IPS-20b (cell line): Measurements from ENCODE around the gene GRIK1.

Experiments used
- H3K27ac ChIP-seq: one replicate; pipeline ENCODE4 v1.5.1; 2013; ENCODE audit warnings: low read length
- H3K27me3 ChIP-seq: 2 replicates; pipeline ENCODE4 v1.6.1; 2013; ENCODE audit warnings: mild to moderate bottlenecking, low read length, inconsistent platforms; ENCODE audit not compliant: insufficient read depth
- H3K36me3 ChIP-seq: 2 replicates; pipeline ENCODE4 v1.6.1; 2013; ENCODE audit warnings: low read depth, mild to moderate bottlenecking, inconsistent platforms, low read length, moderate library complexity; ENCODE audit not compliant: insufficient read depth
- H3K4me1 ChIP-seq: 2 replicates; pipeline ENCODE4 v1.6.1; 2013; ENCODE audit warnings: mild to moderate bottlenecking, control low read depth, inconsistent platforms, low read length, moderate library complexity; ENCODE audit not compliant: insufficient read depth
- H3K4me3 ChIP-seq: 2 replicates; pipeline ENCODE4 v1.5.1; 2013; ENCODE audit warnings: mild to moderate bottlenecking, low read length, inconsistent platforms
- H3K9ac ChIP-seq: 2 replicates; pipeline ENCODE4 v1.6.1; 2013; ENCODE audit warnings: low read depth, mild to moderate bottlenecking, inconsistent platforms, low read length, moderate library complexity
- H3K9me3 ChIP-seq: 2 replicates; pipeline ENCODE4 v1.6.1; 2013; ENCODE audit warnings: mild to moderate bottlenecking, low read depth, low read length, inconsistent platforms; ENCODE audit not compliant: insufficient read depth

The GRIK1 gene

GRCh38 chr21:29827236-29827635 lies 112.6 kb downstream of the GRIK1 start:
- H3K36me3 ChIP-seq: no peaks in the 10 kb centered on the region
- H3K9me3 ChIP-seq: peaks cover 10% of the 10 kb centered on the region
- no peaks in the 10 kb centered on the region for H3K4me1 ChIP-seq
- no peak overlapping the region for H3K9ac ChIP-seq
- no peaks in the 10 kb centered on the region for H3K27me3 ChIP-seq
- H3K27ac ChIP-seq: no peak overlapping the region
- H3K4me3 ChIP-seq: no peak overlapping the region

GRCh38 chr21:29826386-29826785 lies 113.4 kb downstream of the GRIK1 start:
- Histone ChIP-seq H3K36me3 (no peaks in the 10 kb centered on the region), H3K4me1 (no peaks in the 10 kb centered on the region), H3K27ac (no peak overlapping the region), H3K9me3 (peaks cover 3% of the 10 kb centered on the region; the same call in 1 of the 2 replicates), H3K4me3 (no peak overlapping the region), H3K9ac (no peak overlapping the region), H3K27me3 (no peaks in the 10 kb centered on the region)

- no peaks in the 10 kb centered on the region for H3K36me3 ChIP-seq
- no peaks in the 10 kb centered on the region for H3K27me3 ChIP-seq
- H3K27ac ChIP-seq: no peak overlapping the region
- H3K4me3 ChIP-seq: no peak overlapping the region
- H3K9me3 ChIP-seq: peaks cover 3% of the 10 kb centered on the region; the same call in 1 of the 2 replicates
- no peak overlapping the region for H3K9ac ChIP-seq
- H3K4me1 ChIP-seq: no peaks in the 10 kb centered on the region
Measured at GRCh38 chr21:29825936-29826335, 113.9 kb downstream of the GRIK1 start.

- no peak overlapping the region for H3K27ac ChIP-seq
- H3K36me3 ChIP-seq: no peaks in the 10 kb centered on the region
- H3K9ac ChIP-seq: no peak overlapping the region
Measured at GRCh38 chr21:29825345-29825744, 114.5 kb downstream of the GRIK1 start.

GRCh38 chr21:29822064-29822463 lies 117.7 kb downstream of the GRIK1 start:
- Histone ChIP-seq H3K4me3 (no peak overlapping the region), H3K4me1 (peaks cover 3% of the 10 kb centered on the region; the same call in 1 of the 2 replicates), H3K36me3 (no peaks in the 10 kb centered on the region), H3K27me3 (no peaks in the 10 kb centered on the region), H3K9ac (no peak overlapping the region), H3K27ac (no peak overlapping the region), H3K9me3 (no peaks in the 10 kb centered on the region)

More at GRCh38 chr21:29825345-29825744, 114.5 kb downstream of the GRIK1 start:
- peaks cover 3% of the 10 kb centered on the region; the same call in 1 of the 2 replicates for H3K9me3 ChIP-seq
- no peaks in the 10 kb centered on the region for H3K27me3 ChIP-seq
- H3K4me1 ChIP-seq: no peaks in the 10 kb centered on the region
- H3K4me3 ChIP-seq: no peak overlapping the region

- no peaks in the 10 kb centered on the region for H3K36me3 ChIP-seq
- no peak overlapping the region for H3K4me3 ChIP-seq
- H3K9ac ChIP-seq: no peak overlapping the region
- H3K4me1 ChIP-seq: peaks cover 3% of the 10 kb centered on the region; the same call in 1 of the 2 replicates
- no peaks in the 10 kb centered on the region for H3K27me3 ChIP-seq
- no peak overlapping the region for H3K27ac ChIP-seq
- no peaks in the 10 kb centered on the region for H3K9me3 ChIP-seq
Measured at GRCh38 chr21:29821230-29821629, 118.6 kb downstream of the GRIK1 start.

GRCh38 chr21:29819675-29820326 lies 120.0 kb downstream of the GRIK1 start:
- H3K4me3 ChIP-seq: no peak overlapping the region

GRCh38 chr21:29818383-29818921 lies 121.3 kb downstream of the GRIK1 start:
- H3K36me3 ChIP-seq: no peaks in the 10 kb centered on the region
- no peak overlapping the region for H3K27ac ChIP-seq
- H3K4me1 ChIP-seq: peaks cover 3% of the 10 kb centered on the region; the same call in 1 of the 2 replicates

More at GRCh38 chr21:29819675-29820326, 120.0 kb downstream of the GRIK1 start:
- H3K36me3 ChIP-seq: no peaks in the 10 kb centered on the region
- no peak overlapping the region for H3K9ac ChIP-seq
- H3K27me3 ChIP-seq: no peaks in the 10 kb centered on the region
- no peak overlapping the region for H3K27ac ChIP-seq
- H3K9me3 ChIP-seq: no peaks in the 10 kb centered on the region
- H3K4me1 ChIP-seq: peaks cover 3% of the 10 kb centered on the region; the same call in 1 of the 2 replicates

GRCh38 chr21:29817450-29817849 lies 122.3 kb downstream of the GRIK1 start:
- no peak overlapping the region for H3K4me3 ChIP-seq
- H3K36me3 ChIP-seq: no peaks in the 10 kb centered on the region
- H3K4me1 ChIP-seq: peaks cover 8% of the 10 kb centered on the region; the same call in 1 of the 2 replicates
- no peaks in the 10 kb centered on the region for H3K9me3 ChIP-seq
- no peak overlapping the region for H3K9ac ChIP-seq
- H3K27ac ChIP-seq: no peak overlapping the region
- H3K27me3 ChIP-seq: no peaks in the 10 kb centered on the region

More at GRCh38 chr21:29818383-29818921, 121.3 kb downstream of the GRIK1 start:
- Histone ChIP-seq H3K27me3 (no peaks in the 10 kb centered on the region), H3K4me3 (no peak overlapping the region), H3K9ac (no peak overlapping the region), H3K9me3 (no peaks in the 10 kb centered on the region)

- no peaks in the 10 kb centered on the region for H3K36me3 ChIP-seq
- H3K9me3 ChIP-seq: no peaks in the 10 kb centered on the region
- H3K4me3 ChIP-seq: no peak overlapping the region
- H3K27ac ChIP-seq: no peak overlapping the region
- H3K9ac ChIP-seq: no peak overlapping the region
- no peaks in the 10 kb centered on the region for H3K27me3 ChIP-seq
- H3K4me1 ChIP-seq: peaks cover 12% of the 10 kb centered on the region; the same call in 1 of the 2 replicates
Measured at GRCh38 chr21:29812947-29813346, 126.8 kb downstream of the GRIK1 start.

GRCh38 chr21:29810871-29811270 lies 128.9 kb downstream of the GRIK1 start:
- Histone ChIP-seq H3K36me3 (no peaks in the 10 kb centered on the region), H3K9me3 (no peaks in the 10 kb centered on the region), H3K9ac (no peak overlapping the region), H3K4me3 (no peak overlapping the region), H3K27me3 (no peaks in the 10 kb centered on the region), H3K27ac (no peak overlapping the region), H3K4me1 (peaks cover 12% of the 10 kb centered on the region; the same call in 1 of the 2 replicates)

- no peaks in the 10 kb centered on the region for H3K27me3 ChIP-seq
- H3K36me3 ChIP-seq: no peaks in the 10 kb centered on the region
- H3K4me3 ChIP-seq: no peak overlapping the region
- peaks cover 12% of the 10 kb centered on the region; the same call in 1 of the 2 replicates for H3K4me1 ChIP-seq
- H3K9me3 ChIP-seq: no peaks in the 10 kb centered on the region
- H3K9ac ChIP-seq: no peak overlapping the region
- no peak overlapping the region for H3K27ac ChIP-seq
Measured at GRCh38 chr21:29808153-29808552, 131.6 kb downstream of the GRIK1 start.
